Skeletal muscle cell (primary cell): ENCODE results near the gene CALR3.
"Not testable (repeated sequence)": the region's sequence is repeated elsewhere in the genome, so short reads cannot be mapped to it uniquely, and the experiment has no call there.

Experiments used
- DNase-seq: peaks from one replicate; pipeline ENCODE4 v3.0.0-alpha.2; 2010; ENCODE audit warnings: low read depth
- H3K4me3 ChIP-seq: 2 replicates; pipeline ENCODE4 v1.5.1; 2011; ENCODE audit warnings: low read depth, mild to moderate bottlenecking, control low read depth, low read length, moderate library complexity

Gene CALR3

GRCh38 chr19:16461630-16462051, 34.3 kb downstream of the CALR3 start:
- DNase-seq: no peak
- H3K4me3 ChIP-seq: no peak overlapping the region

- no peak for DNase-seq
Measured at GRCh38 chr19:16460454-16460853, 35.5 kb downstream of the CALR3 start.

DNA sequence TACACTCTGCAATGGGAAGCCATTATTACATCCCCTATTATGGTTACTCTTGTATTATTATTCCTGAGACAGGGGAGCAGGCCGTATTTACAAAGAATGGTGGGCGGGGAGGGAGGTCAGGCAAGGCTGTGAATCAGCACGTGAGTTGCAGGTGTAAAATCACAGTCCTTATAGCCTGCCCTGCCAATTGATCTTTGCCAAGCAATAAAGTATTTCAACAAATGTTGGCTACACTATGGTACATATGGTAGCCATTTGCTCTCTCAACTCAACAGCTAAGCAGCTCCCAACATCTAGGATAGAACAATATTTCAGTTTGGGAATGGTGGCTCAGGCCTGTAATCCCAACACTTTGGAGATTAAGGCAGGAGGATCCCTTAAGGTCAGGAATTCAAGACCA, 36.3 kb downstream of the CALR3 start:
- DNase-seq: no peak

More at GRCh38 chr19:16460454-16460853, 35.5 kb downstream of the CALR3 start:
- H3K4me3 ChIP-seq: no peak overlapping the region

DNA sequence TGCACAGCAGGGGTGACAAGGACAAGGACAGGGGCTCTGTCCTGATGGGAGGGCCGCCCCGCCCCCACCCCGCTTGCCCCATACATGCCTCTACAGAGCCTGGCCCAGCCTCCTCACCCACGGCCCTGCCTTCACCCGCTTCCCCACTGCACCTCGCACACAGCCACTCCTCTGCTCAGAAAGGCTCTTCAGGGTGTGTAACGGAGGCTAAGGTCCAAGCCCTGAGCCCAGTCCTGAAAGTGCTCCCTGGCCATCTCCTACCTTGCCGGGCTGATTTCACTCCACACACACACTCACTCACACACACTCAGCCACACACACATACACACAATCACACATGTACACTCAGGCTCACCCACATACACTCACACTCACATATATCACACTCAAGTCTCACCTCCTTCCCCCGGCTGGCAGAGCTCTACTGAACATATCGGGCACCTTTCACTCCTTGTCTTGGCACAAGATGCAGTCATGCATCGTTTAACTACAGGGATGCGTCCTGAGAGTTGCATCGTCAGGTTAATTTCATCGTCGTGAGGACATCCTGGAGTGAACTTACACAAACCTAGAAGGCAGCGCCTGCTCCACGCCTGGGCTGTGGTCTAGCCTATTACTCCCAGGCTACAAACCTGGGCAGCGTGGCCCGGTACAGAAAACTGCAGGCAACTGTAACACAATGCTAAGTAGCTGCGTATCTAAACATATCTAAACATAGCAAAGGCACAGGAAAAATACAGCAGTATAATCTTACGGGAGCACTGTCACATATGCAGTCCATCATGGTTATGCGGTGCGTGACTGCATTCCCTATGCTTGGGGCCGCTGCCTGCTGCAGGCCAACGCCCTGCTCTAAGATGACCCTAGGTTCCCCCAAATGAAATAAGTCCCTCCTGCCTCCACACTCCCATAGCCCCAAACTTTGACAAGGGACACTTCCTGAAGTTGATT, 37.3 kb downstream of the CALR3 start:
- H3K4me3 ChIP-seq: no peak overlapping the region

More for the DNA sequence above, 36.3 kb downstream of the CALR3 start:
- no peak overlapping the region for H3K4me3 ChIP-seq

GRCh38 chr19:16457954-16458331, 38.0 kb downstream of the CALR3 start:
- no peak for DNase-seq

More for the DNA sequence above, 37.3 kb downstream of the CALR3 start:
- DNase-seq: no peak

GRCh38 chr19:16457195-16457953, 38.6 kb downstream of the CALR3 start:
- H3K4me3 ChIP-seq: no peak overlapping the region
- DNase-seq: peak; percentile 20

More at GRCh38 chr19:16457954-16458331, 38.0 kb downstream of the CALR3 start:
- no peak overlapping the region for H3K4me3 ChIP-seq

DNA sequence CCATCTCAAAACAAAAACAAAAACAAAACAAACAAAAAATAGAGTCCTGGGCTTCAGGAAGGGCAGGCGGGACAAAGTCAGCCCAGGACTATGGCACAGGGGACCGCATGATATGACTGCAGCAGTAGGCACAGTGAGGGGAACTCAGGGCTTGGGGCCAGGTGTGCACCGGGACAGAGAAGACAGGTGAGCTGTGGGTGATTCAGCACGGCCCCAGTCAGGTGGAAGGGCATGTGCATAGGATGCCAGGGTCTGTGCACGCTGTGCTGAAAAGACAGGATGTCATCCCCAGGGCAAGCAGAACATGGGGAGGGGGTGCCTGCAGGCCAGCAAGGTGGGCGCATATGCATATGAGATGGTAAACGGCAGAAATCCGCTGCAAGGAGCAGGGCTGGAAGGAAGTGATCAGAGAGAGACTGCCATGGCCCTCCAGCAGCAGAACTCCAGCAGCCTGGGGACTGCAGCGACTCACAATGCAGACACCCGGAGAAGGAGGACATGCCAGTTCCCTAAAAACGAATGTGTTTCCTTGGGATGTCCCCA, 39.2 kb downstream of the CALR3 start:
- no peak overlapping the region for H3K4me3 ChIP-seq
- no peak for DNase-seq

DNA sequence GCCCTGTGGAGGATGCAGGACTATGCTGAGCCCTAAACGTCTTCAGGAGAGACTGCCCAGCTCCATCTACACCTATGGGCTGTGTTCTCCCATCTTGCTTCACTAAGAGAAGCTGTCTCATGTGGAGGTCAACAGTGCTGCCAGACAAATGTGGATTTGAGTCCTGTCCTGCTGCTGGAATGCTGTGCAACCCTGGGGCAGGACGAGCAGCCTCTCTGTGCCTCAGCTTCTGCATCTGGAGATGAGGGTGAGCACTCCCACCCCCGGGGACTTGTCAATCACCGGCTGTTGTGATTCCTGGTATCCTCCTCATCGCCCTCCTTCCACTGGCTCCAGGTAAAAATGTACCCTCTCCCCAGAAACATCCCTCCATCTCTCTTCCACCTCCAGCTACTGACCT, 40.5 kb downstream of the CALR3 start:
- no peak for DNase-seq
- H3K4me3 ChIP-seq: no peak overlapping the region

DNA sequence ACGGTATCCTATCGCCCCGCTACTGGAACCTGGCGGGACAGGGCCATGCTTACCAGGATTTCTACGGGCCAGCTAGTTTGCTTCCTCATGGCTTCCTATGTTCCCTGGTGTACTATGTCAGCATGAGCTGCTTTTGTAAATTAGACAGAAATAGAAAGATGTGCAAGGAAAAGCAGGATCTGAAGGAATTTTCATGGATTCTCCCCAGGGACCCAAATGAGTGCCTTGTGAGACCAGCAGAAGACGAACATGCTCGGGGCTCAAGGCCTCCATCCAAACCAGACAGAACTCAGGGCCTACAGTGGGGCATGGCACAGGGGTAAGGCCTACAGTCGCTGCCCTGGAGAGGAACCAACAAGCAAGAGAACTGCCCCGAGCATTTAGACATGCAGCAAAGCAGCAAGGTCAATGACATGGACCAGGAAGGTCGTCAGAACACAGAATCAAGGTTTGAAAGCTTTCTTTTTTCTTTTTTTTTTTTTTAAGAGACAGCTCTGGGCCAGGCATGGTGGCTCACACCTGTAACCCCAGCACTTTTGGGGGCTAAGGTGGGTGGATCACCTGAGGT, 41.5 kb downstream of the CALR3 start:
- H3K4me3 ChIP-seq: no peak overlapping the region
- DNase-seq: no peak

DNA sequence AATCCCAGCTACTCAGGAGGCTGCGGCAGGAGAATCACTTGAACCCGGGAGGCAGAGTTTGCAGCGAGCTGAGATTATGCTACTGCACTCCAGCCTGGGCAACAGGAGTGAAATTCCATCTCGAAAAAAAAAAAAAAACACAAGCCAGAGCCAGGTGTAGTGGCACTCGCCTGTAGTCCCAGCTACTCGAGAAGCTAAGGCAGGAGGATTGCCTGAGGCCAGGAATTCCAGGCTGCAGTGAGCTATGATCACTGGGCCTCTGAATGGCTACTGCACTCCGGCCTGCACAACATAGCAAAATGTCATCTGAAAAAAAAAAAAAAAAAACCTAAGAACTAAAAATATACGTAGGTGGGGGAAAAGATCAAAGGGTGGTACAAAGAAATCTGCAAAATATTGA, 43.6 kb downstream of the CALR3 start:
- no peak overlapping the region for H3K4me3 ChIP-seq
- no peak for DNase-seq

DNA sequence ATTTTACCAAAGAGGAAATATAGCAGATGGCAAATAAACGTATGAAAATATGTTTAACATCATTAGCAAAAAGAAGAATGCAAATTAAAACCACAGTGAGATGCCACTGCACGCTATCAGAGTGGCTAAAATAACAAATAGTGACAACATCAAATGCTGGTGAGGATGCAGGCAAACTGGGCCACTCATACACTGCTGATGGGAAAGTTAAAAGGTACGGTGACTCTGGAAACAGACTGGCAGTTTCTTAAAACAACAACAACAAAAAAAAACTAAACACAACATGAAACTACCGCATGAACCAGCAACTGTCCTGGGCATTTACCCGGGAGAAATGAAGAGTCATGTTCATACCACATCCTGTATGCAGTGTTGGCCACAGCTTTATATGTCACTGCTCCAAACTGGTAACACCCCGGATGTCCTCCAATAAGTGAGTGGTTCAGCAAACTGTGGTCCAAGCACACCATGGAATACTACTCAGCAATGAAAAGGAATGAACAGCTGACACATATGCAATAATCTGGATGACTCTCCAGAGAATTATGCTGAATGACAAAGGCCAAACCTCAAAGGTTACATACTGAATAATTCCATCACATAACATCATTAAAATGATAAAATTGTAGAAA, 46.5 kb downstream of the CALR3 start:
- DNase-seq: no peak
- H3K4me3 ChIP-seq: no peak overlapping the region

- H3K4me3 ChIP-seq: not testable (repeated sequence)
Measured at GRCh38 chr19:16448872-16449271, 47.1 kb downstream of the CALR3 start.

GRCh38 chr19:16446724-16447368, 49.1 kb downstream of the CALR3 start:
- H3K4me3 ChIP-seq: no peak overlapping the region
- DNase-seq: peak; percentile 77

More at GRCh38 chr19:16448872-16449271, 47.1 kb downstream of the CALR3 start:
- DNase-seq: not testable (repeated sequence)

- DNase-seq: no peak
Measured at GRCh38 chr19:16446108-16446723, 49.8 kb downstream of the CALR3 start.

GRCh38 chr19:16445238-16446107, 50.5 kb downstream of the CALR3 start:
- H3K4me3 ChIP-seq: no peak overlapping the region
- DNase-seq: peak; percentile 7

More at GRCh38 chr19:16446108-16446723, 49.8 kb downstream of the CALR3 start:
- H3K4me3 ChIP-seq: no peak overlapping the region

DNA sequence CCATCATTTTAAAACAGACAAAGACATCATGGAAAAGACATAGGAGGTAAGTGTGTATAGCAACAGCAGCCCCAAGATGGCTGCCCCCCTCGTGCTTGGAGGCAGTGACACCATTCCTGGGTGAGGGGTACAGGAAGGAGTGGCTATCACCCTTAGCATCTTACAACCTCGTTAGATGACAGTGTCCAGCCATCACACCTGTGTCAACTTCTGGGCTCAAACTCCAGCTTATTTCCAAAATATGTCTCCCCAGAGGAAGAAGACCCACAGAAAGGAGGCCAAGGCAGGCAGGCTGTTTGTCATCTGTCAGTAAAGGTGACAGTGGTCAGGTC, 51.7 kb downstream of the CALR3 start:
- no peak for DNase-seq
- H3K4me3 ChIP-seq: no peak overlapping the region

- no peak for DNase-seq
- H3K4me3 ChIP-seq: no peak overlapping the region
Measured at GRCh38 chr19:16442386-16443276, 53.3 kb downstream of the CALR3 start.
